ENCODE data around the gene ZNF527.
"Not testable (repeated sequence)": the region's sequence is repeated elsewhere in the genome, so short reads cannot be mapped to it uniquely, and the experiment has no call there.

Gene ZNF527

DNA sequence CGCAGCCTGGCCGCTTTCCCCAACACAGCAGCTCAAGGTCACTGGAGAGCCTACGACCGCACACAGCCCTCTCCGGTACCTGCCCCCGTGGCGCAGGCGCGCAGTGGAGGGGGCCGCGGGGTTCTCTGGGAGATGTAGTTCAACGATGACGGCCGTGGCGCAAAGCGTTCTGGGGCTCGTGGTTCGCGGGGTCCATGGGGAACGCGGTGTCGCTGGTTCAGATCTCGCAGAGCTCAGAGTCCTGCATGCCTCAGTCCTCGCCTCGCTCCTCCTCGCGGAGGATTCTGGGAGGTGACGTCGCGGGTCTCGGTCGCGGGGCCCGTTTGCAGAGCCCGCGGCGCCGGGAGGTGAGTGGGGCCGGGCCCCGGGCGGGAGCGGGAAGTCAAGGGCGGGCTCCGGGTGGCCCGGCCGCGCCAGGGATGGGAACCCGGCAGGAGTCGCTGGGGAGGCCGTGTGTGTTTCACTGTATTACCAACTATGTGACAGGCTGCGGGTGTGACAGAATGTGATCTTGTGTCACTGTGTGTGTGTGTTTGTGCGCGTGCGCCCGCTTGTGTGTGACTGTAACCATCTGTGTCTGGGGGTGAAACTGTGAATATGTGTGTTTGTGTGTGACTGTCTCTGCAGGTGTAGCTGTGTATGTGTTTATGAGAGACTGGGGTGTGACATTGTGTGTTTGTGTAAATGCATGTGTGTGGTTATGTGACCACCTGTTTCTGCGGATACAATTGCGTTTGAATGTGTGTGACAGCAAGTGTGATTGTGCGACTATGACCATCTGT lies at the start of gene ZNF527:
Gene ZNF527 (plus strand): TSS at position 220 of the 782 bp plus-strand sequence. CDS start 3,100 bp downstream, outside the sequence.
- DNase-seq (ENCODE audit: low read depth): peak; percentile 96

DNA sequence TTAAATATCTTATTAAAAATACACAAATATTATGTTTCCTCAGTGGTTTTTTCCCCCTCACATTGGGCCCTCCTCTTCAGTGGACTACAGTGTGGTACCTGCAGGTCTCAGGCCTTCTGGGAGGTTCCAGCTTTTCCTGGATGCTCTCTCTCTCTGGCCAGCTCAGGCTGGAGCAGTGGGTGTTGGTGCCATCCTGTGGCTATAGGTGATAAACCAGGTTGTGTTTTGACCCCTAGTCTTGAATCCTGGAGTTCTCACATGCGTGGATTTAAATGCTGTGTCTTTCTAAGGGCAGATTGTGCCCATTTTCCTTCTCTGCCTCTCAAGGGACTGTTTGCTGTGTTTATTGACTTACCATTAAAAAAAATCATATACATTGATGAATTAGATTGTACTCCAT lies 41.2 kb upstream of the ZNF527 start:
- DNase-seq (ENCODE audit: low read depth): no peak

DNA sequence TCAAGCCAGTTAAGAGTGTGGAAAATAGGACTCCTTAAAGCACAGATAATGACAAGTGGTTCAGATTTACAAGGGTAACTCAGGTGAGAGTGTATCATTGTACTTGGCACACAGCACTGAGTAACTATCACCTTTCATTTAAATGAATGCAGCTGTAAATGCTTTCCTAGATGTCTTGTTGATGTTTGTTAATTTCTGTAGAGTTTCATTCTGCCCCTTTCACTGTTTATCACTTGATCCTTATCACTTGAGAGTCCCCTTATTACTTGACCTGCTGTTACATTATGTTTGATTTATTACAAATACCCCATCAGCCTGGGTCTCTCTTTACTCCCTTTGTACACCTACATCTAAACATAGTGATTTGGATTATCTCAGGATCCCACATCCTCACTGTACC lies 38.1 kb upstream of the ZNF527 start:
- no peak for DNase-seq (ENCODE audit: low read depth)

DNA sequence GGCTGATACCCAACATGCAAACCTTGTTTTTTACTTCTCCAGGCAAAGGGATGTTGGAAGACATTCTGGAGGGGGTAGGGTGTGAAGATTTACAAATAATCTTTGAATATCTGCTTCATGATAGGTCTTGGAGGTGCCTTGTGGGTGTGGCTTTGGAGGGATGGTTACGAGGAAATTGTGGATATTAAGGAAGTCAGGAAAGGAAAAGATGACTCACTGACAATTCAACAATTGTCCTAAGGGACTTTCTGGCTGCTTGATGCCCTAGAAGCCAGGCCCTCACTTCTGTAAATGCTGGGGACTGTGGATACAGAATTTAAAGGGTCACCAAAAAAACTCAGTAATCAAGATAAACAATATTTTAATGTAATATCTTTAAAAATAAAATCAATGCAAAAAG lies 37.4 kb upstream of the ZNF527 start:
- DNase-seq (ENCODE audit: low read depth): no peak

DNA sequence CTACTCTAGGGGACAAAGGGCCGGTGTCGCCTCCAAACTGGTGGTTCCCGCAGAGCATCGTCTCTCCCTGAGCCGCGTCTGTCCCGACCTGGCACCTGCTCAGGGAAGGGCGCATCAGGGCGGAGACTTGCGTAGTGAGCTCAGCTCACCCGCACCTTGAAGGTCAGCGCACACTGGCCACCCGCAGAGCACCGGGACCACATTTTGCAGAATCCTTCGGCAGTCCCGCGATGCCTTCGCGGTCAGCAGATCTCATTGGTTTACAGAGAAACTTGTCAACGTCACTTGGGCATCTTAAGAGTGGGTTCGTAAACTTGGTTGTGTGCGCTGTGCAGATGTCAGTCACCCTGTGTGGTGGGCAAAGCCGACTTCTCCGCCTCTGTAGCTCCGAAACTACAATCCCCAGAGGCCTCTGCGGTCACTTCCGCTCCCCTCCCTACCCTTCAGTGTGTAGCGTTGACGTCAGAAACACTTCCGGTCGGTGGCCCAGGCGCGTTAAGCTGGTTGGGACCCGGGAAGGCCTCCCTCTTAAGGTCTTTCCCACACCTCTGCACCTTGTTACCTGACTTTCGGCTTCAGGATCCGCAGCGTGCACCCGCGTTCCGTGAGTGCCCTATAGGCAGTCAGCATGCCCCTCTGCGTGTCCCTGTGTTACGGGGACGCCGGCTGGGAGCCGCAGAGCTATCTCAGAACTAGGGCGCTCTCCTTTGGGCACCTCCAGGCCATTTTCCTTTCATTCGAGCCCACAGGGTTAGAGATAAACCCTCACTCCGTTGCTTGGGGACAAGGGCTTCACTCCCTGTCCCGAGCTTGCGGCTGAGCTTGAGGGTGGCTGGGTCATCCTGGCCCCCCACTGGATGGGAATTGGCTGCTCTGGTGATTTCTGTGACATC lies 36.5 kb upstream of the ZNF527 start:
- DNase-seq (ENCODE audit: low read depth): peak; percentile 80

DNA sequence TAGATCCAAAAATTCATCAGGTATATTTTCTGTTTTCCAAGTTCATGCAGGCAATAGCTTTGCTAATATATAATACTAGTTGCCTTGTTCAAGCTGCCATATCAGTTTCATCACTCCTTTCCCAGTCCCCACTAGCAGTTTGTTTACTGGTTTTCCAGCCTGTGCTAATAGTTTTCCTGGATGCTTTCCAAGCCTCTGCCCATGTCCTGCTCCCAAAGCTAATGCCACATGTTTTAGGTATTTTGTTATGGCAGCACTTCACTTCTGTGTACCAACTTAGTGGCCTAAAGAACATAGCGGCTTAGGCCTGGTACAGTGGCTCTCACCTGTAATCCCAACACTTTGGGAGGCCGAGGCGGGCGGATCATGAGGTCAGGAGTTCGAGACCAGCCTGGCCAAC lies 28.1 kb upstream of the ZNF527 start:
- DNase-seq (ENCODE audit: low read depth): no peak

DNA sequence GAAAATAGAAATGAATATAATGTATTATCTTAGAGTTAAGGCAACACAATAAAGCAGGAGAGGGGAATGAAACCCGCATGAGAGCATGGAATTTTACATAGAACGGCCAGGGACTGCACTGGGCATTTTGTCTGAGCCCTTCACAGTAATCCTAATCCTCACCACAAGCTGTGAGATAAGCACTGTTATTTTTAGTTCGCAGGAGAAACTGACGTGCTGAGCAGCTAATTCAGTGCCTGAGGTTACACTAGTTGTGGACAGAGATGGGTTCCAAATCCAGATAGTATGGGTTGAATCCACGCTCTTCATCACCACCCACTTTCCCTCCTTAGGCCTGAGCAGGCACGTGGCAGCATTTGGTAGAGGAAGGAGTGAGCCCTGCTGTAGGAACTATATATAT lies 24.8 kb upstream of the ZNF527 start:
- DNase-seq (ENCODE audit: low read depth): no peak

DNA sequence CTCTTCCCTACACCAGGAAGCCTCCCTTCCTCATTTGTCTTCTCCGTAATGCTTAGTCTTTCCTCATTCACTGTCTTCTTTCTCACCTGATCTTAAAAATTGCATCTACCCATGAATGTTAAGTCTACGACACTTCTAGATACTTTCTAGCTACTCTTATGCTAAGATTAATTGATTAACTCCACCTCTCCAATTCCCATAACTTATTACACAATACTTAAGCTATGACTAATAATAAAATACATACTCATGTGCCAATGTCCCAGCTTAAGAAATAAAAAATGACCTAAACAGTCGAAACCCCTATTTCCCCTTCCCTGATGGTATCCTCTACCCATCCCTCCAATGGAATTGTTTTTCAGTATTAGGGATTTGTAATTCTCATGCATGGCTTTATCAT lies 22.8 kb upstream of the ZNF527 start:
- no peak for DNase-seq (ENCODE audit: low read depth)

DNA sequence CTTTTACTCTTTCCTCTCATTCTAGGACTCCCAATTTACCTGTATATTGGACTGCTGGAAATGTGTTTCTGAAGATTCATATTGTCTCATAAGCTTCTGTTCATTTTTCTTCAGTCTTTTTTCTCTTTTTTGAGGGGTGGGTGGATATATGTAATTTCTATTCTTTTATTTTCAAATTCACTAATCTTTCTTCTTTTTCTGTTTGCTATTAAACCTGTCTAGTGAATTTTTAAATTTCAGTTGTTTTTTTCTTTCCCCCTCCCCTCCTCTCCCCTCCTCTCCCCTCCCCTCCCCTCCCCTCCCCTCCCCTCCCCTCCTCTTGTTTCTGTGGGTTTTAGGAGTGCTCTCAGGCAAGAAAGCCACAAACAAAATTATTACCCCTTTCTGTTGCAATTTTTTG lies 16.9 kb upstream of the ZNF527 start:
- no peak for DNase-seq (ENCODE audit: low read depth)

DNA sequence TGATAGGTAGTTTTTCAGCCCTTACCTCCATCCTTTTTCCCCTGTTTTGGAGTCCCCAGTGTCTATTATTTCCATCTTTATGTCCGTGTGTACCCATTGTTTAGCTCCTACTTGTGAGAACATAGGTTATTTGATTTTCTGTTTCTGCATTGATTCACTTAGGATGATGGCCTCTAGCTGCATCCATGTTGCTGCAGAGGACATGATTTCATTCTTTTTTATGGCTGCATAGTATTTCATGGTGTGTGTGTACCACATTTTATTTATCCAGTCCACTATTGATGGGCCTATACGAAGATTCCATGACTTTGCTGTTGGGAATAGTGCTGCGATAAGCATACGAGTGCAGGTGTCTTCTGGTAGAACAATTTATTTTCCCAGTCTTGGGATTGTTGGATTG lies 15.0 kb upstream of the ZNF527 start:
- no peak for DNase-seq (ENCODE audit: low read depth)

DNA sequence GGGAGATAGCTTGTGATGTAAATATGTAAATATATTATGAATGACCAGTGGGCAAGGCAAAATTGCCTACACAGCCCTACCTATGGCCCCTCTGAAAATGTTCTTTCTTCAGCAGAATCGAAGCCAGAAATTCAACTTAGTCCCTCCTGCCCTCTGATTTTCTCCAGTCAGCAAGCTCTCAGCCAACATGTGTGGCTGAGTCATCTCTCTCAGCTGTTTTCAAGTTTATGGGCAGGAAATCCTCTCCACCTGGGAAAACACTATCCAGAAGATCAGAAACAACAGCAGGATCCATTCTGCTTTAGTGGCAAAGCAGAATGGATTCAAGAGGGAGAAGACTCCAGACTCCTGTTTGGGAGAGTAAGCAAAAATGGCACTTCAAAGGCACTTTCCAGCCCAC lies 8.9 kb upstream of the ZNF527 start:
- DNase-seq (ENCODE audit: low read depth): no peak

DNA sequence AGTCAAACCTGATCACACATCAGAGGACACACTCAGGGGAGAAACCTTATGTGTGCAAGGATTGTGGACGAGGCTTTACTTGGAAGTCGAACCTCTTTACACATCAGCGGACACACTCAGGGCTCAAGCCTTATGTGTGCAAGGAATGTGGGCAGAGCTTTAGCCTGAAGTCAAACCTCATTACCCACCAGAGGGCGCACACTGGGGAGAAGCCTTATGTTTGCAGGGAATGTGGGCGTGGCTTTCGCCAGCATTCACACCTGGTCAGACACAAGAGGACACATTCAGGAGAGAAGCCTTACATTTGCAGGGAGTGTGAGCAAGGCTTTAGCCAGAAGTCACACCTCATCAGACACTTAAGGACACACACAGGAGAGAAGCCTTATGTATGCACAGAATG lies 8.2 kb upstream of the ZNF527 start:
- DNase-seq (ENCODE audit: low read depth): no peak

DNA sequence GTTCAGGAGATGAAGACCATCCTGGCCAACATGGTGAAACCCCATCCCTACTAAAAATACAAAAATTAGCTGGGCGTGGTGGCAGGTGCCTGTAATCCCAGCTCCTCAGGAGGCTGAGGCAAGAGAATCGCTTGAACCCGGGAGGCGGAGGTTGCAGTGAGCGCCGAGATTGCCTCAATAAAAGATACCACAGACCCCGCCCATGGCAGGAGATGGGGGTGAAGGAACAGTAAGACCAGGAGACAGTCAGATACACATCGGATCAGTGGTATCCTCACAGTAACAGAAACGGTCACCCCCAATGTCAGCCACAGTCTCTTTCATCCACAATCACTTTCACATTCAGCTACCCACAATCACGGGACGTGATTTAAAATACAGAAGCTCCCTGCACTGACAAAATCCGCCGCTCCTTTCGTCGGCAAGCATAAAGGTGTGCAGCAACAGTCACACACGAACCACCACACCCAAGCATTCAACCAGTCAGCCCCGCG lies 466 bp upstream of the ZNF527 start:
- DNase-seq (ENCODE audit: low read depth): not testable (repeated sequence)

DNA sequence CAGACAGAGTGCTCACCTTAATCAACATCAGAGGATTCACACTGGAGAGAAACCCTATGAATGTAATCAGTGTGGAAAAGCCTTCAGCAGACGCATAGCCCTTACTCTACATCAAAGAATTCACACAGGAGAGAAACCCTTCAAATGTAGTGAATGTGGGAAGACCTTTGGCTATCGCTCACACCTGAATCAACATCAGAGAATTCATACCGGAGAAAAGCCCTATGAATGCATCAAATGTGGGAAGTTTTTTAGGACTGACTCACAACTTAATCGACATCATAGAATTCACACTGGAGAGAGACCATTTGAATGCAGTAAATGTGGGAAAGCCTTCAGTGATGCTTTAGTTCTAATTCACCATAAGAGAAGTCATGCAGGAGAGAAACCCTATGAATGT lies 18.3 kb downstream of the ZNF527 start:
- no peak for DNase-seq (ENCODE audit: low read depth)

DNA sequence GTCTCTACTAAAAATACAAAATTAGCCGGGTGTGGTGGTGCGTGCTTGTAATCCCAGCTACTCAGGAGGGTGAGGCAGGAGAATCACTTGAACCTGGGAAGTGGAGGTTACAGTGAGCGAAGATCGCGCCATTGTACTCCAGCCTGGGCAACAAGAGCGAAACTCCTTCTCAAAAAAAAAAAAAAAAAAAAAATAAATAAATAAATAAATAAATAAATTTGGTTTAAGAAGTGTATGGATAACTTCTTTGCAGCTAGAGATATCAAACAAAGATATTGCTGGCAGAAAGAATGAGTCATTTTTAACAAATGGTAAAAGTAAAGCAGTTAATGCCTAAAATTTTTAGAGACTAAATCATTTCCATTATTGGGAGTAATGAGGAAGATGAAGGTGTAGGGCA lies 20.5 kb downstream of the ZNF527 start:
- DNase-seq (ENCODE audit: low read depth): not testable (repeated sequence)

DNA sequence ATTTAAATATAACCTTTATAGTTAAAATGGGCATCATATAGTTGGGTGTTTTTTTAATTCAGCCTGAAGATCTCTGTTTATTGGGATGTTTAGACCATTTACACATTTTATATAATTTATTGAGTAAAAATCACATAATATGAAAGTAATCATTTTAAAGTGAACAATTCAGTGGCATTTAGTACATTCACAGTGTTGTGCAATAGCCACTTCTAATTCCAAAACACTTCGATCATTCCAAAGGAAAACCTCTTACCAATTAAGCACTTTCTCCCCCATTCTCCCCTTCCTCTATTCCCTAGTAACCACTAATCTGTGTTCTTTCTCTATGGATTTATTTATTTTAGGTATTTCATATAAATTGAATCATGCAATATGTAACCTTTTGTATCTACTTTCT lies 30.2 kb downstream of the ZNF527 start:
- DNase-seq (ENCODE audit: low read depth): no peak

DNA sequence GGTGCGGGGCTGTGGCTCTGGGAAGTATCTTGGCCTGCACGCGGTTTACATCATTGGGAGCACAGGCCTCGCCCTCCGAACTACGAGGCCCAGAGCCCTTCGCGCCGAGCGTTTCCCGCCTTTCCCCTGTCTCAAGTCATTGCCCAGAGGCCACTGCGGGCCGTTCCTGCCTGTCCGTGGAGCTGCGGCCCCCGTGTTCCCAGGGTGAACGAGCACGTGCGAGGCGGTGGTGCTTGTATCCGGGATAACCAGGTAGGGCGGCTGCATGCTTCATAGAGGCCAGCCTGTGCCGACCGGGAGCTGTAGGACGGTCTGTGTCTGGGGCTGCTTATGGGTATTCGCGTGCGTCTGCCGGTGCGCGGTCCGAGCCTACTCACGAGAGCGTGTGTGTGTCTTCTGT lies 32.5 kb downstream of the ZNF527 start:
- DNase-seq (ENCODE audit: low read depth): no peak

DNA sequence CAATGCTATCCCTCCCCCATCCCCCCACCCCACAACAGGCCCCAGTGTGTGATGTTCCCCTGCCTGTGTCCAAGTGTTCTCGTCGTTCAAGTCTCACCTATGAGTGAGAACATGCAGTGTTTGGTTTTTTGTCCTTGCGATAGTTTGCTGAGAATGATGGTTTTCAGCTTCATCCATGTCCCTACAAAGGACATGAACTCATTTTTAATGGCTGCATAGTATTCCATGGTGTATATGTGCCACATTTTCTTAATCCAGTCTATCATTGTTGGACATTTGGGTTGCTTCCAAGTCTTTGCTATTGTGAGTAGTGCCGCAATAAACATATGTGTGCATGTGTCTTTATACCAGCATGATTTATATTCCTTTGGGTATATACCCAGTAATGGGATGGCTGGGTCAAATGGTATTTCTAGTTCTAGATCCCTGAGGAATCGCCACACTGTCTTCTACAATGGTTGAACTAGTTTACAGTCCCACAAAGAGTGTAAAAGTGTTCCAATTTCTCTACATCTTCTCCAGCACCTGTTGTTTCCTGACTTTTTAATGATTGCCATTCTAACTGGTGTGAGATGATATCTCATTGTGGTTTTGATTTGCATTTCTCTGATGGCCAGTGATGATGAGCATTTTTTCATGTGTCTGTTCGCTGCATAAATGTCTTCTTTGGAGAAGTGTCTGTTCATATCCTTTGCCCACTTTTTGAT lies 35.4 kb downstream of the ZNF527 start:
- not testable (repeated sequence) for DNase-seq (ENCODE audit: low read depth)

DNA sequence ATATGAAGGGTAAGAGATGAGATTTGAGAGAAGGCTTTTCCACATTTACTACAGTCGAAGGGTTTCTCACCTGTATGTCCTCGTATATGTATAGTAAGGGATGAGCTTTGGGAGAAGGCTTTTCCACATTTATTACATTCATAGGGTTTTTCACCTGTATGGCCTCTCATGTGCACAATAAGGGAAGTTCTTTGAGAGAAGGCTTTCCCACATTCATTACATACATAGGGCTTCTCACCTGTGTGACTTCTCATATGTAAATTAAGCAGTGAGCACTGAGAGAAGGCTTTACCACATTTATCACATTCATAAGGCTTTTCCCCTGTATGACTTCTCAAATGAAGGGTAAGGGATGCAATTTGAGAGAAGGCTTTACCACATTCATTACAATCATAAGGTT lies 41.8 kb downstream of the ZNF527 start:
- no peak for DNase-seq (ENCODE audit: low read depth)

DNA sequence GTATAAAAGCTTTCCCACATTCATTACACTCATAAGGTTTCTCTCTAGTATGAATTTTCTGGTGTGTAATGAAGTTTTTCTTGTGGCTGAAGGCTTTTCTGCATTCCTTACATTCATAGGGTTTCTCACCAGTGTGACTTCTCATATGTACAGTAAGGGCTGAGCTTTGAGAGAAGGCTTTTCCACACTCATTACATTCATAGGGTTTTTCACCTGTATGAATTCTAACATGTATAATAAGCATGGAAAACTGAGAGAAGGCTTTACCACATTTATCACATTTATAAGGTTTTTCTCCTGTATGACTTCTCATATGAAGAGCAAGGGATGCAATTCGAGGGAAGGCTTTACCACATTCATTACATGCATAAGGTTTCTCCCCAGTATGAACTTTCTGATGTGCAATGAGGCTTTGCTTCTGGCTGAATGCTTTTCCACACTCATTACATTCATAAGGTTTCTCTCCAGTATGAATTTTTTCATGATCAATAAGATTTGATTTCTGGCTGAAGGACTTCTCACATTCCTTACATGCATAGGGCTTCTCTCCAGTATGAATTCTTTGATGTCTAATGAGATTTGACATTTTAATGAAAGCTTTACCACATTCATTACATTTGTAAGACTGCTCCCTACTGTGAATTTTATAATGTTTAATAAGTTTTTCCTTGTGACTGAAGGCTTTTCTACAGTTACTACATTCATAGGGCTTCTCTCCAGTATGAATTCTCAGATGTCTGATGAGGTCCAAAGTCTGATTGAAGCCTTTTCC lies 42.6 kb downstream of the ZNF527 start:
- no peak for DNase-seq (ENCODE audit: low read depth)

Measured in activated T-helper 9 cell treated with anti-CD3 and anti-CD28 coated beads, Interleukin-2, amount 50 U/mL, for 16 hours (primary cell).